ENCODE results near the gene NEU2.

The NEU2 gene

GRCh38 chr2:233020454-233020853 lies 12.0 kb upstream of the NEU2 start:
- no peak for TF ChIP-seq CTCF (IDR thresholded peaks at IDR 0.05; ENCODE audit: extremely low read depth, missing control alignments)
- no peak for DNase-seq (ENCODE audit: low spot score)

- no peak for TF ChIP-seq CTCF (IDR thresholded peaks at IDR 0.05; ENCODE audit: extremely low read depth, missing control alignments)
- DNase-seq (ENCODE audit: low spot score): no peak
These were observed 10.7 kb upstream of the NEU2 start for GRCh38 chr2:233021771-233022170.

GRCh38 chr2:233022561-233022960 lies 9.9 kb upstream of the NEU2 start:
- DNase-seq (ENCODE audit: low spot score): no peak
- TF ChIP-seq CTCF (IDR thresholded peaks at IDR 0.05; ENCODE audit: extremely low read depth, missing control alignments): no peak

- no peak for DNase-seq (ENCODE audit: low spot score)
- no peak for TF ChIP-seq CTCF (IDR thresholded peaks at IDR 0.05; ENCODE audit: extremely low read depth, missing control alignments)
These were observed 9.3 kb upstream of the NEU2 start for GRCh38 chr2:233023007-233023760.

- no peak for DNase-seq (ENCODE audit: low spot score)
- no peak for TF ChIP-seq CTCF (IDR thresholded peaks at IDR 0.05; ENCODE audit: extremely low read depth, missing control alignments)
These were observed 8.6 kb upstream of the NEU2 start for GRCh38 chr2:233023761-233024410.

- DNase-seq (ENCODE audit: low spot score): no peak
- no peak for TF ChIP-seq CTCF (IDR thresholded peaks at IDR 0.05; ENCODE audit: extremely low read depth, missing control alignments)
These were observed 6.8 kb upstream of the NEU2 start for GRCh38 chr2:233025706-233026105.

- TF ChIP-seq CTCF (IDR thresholded peaks at IDR 0.05; ENCODE audit: extremely low read depth, missing control alignments): no peak
- no peak for DNase-seq (ENCODE audit: low spot score)
These were observed 6.2 kb upstream of the NEU2 start for GRCh38 chr2:233026198-233026813.
